Measurements from ENCODE around the gene ATP5F1D. TPM values are rescaled to one million over a fixed set of nuclear protein-coding genes. Genes with fewer than 3 reads are reported as not detected.

Gene ATP5F1D
- polyA plus RNA-seq, 4 donors, result 126 to 823 (median 492) TPM

- WGBS, 3 donors, result 0 to 1% (median 1%) methylated on average over 58 to 83 of the region's 83 CpGs
- H3K27ac ChIP-seq (ENCODE audit: low read depth in 1 of 3, low read length in 2 of 3), result peak overlapping the region; percentile 99 to 100 (median 99)
- H3K4me3 ChIP-seq (ENCODE audit: low read depth in 1 of 3, low read length in 3 of 3), result peak overlapping the region; percentile 59 to 67 (median 62)
- peak; percentile 96 to 99 for DNase-seq
- H3K36me3 ChIP-seq (ENCODE audit: control insufficient read depth in 3 of 3, insufficient read depth in 2 of 3, low read depth in 1 of 3, low read length in 3 of 3), result peaks cover 15 to 47% (median 17%) of the 10 kb centered on the region in 3 donors
- H3K27me3 ChIP-seq (ENCODE audit: control insufficient read depth in 3 of 3, insufficient read depth in 3 of 3, low read length in 3 of 3), result no peaks in the 10 kb centered on the region
- H3K4me1 ChIP-seq (ENCODE audit: control insufficient read depth in 3 of 3, insufficient read depth in 2 of 3, low read depth in 1 of 3, low read length in 2 of 3), result peaks cover 8 to 86% (median 15%) of the 10 kb centered on the region in 3 donors
- no peak for FAIRE-seq
- no peaks in the 10 kb centered on the region for H3K9me3 ChIP-seq (ENCODE audit: control insufficient read depth in 2 of 2, insufficient read depth in 1 of 2, low read depth in 1 of 2, low read length in 1 of 2)
Observed at GRCh38 chr19:1260749-1261537, 19.4 kb downstream of the ATP5F1D start.

- H3K4me3 ChIP-seq (ENCODE audit: low read depth in 1 of 3, low read length in 3 of 3), result peak overlapping the region; percentile 59 to 67 (median 62)
- no peak for FAIRE-seq
- H3K4me1 ChIP-seq (ENCODE audit: control insufficient read depth in 3 of 3, insufficient read depth in 2 of 3, low read depth in 1 of 3, low read length in 2 of 3), result peaks cover 8 to 87% (median 15%) of the 10 kb centered on the region in 3 donors
- 4 to 12% (median 7%) methylated on average over 14 of the region's 14 CpGs for WGBS, 3 donors
- no peaks in the 10 kb centered on the region for H3K9me3 ChIP-seq (ENCODE audit: control insufficient read depth in 2 of 2, insufficient read depth in 1 of 2, low read depth in 1 of 2, low read length in 1 of 2)
- peak overlapping the region; percentile 99 to 100 (median 99) for H3K27ac ChIP-seq (ENCODE audit: low read depth in 1 of 3, low read length in 2 of 3)
- H3K36me3 ChIP-seq (ENCODE audit: control insufficient read depth in 3 of 3, insufficient read depth in 2 of 3, low read depth in 1 of 3, low read length in 3 of 3), result peaks cover 13 to 41% (median 15%) of the 10 kb centered on the region in 3 donors
- DNase-seq, result peak in 1 of 2 donors; percentile 66
- H3K27me3 ChIP-seq (ENCODE audit: control insufficient read depth in 3 of 3, insufficient read depth in 3 of 3, low read length in 3 of 3), result no peaks in the 10 kb centered on the region
Observed at GRCh38 chr19:1261538-1261797, 19.9 kb downstream of the ATP5F1D start.

- no peaks in the 10 kb centered on the region for H3K27me3 ChIP-seq (ENCODE audit: control insufficient read depth in 3 of 3, insufficient read depth in 3 of 3, low read length in 3 of 3)
- no peaks in the 10 kb centered on the region for H3K9me3 ChIP-seq (ENCODE audit: control insufficient read depth in 2 of 2, insufficient read depth in 1 of 2, low read depth in 1 of 2, low read length in 1 of 2)
- WGBS, 3 donors, result 7 to 27% (median 16%) methylated on average over 22 to 28 of the region's 28 CpGs
- H3K36me3 ChIP-seq (ENCODE audit: control insufficient read depth in 3 of 3, insufficient read depth in 2 of 3, low read depth in 1 of 3, low read length in 3 of 3), result peaks cover 8 to 36% (median 10%) of the 10 kb centered on the region in 3 donors
- peaks cover 8 to 83% (median 15%) of the 10 kb centered on the region in 3 donors for H3K4me1 ChIP-seq (ENCODE audit: control insufficient read depth in 3 of 3, insufficient read depth in 2 of 3, low read depth in 1 of 3, low read length in 2 of 3)
- peak overlapping the region; percentile 99 to 100 (median 99) for H3K27ac ChIP-seq (ENCODE audit: low read depth in 1 of 3, low read length in 2 of 3)
- H3K4me3 ChIP-seq (ENCODE audit: low read depth in 1 of 3, low read length in 3 of 3), result peak overlapping the region; percentile 59 to 67 (median 62)
- FAIRE-seq (no peak), DNase-seq (peak; percentile 95 to 98)
Observed at GRCh38 chr19:1261798-1262622, 20.5 kb downstream of the ATP5F1D start.

GRCh38 chr19:1262623-1263123 is 21.1 kb downstream of the ATP5F1D start:
- DNase-seq, result no peak
- Histone ChIP-seq H3K9me3 (ENCODE audit: control insufficient read depth in 2 of 2, insufficient read depth in 1 of 2, low read depth in 1 of 2, low read length in 1 of 2) (no peaks in the 10 kb centered on the region), H3K36me3 (ENCODE audit: control insufficient read depth in 3 of 3, insufficient read depth in 2 of 3, low read depth in 1 of 3, low read length in 3 of 3) (peaks cover 4 to 29% (median 4%) of the 10 kb centered on the region in 3 donors), H3K27ac (ENCODE audit: low read depth in 1 of 3, low read length in 2 of 3) (peak overlapping the region; percentile 99 to 100 (median 99)), H3K4me3 (ENCODE audit: low read depth in 1 of 3, low read length in 3 of 3) (peak overlapping the region in 2 of 3 donors; percentile 12), H3K4me1 (ENCODE audit: control insufficient read depth in 3 of 3, insufficient read depth in 2 of 3, low read depth in 1 of 3, low read length in 2 of 3) (peaks cover 9 to 83% (median 20%) of the 10 kb centered on the region in 3 donors), H3K27me3 (ENCODE audit: control insufficient read depth in 3 of 3, insufficient read depth in 3 of 3, low read length in 3 of 3) (no peaks in the 10 kb centered on the region)
- 18 to 38% (median 20%) methylated on average over 20 to 21 of the region's 21 CpGs for WGBS, 3 donors
- FAIRE-seq, result no peak

- H3K4me3 ChIP-seq (ENCODE audit: low read depth in 1 of 3, low read length in 3 of 3), result peak overlapping the region in 1 of 3 donors; percentile 12
- WGBS, 3 donors, result 43 to 61% (median 58%) methylated on average over 5 of the region's 5 CpGs
Observed at GRCh38 chr19:1263188-1263587, 21.6 kb downstream of the ATP5F1D start.

GRCh38 chr19:1264801-1265614 is 23.5 kb downstream of the ATP5F1D start:
- Histone ChIP-seq H3K4me3 (ENCODE audit: low read depth in 1 of 3, low read length in 3 of 3) (no peak overlapping the region), H3K4me1 (ENCODE audit: control insufficient read depth in 3 of 3, insufficient read depth in 2 of 3, low read depth in 1 of 3, low read length in 2 of 3) (peaks cover 7 to 77% (median 17%) of the 10 kb centered on the region in 3 donors), H3K36me3 (ENCODE audit: control insufficient read depth in 3 of 3, insufficient read depth in 2 of 3, low read depth in 1 of 3, low read length in 3 of 3) (peaks cover 0 to 16% (median 0%) of the 10 kb centered on the region in 3 donors), H3K27ac (ENCODE audit: low read depth in 1 of 3, low read length in 2 of 3) (peak overlapping the region; percentile 78 to 94 (median 86)), H3K27me3 (ENCODE audit: control insufficient read depth in 3 of 3, insufficient read depth in 3 of 3, low read length in 3 of 3) (no peaks in the 10 kb centered on the region), H3K9me3 (ENCODE audit: control insufficient read depth in 2 of 2, insufficient read depth in 1 of 2, low read depth in 1 of 2, low read length in 1 of 2) (no peaks in the 10 kb centered on the region)
- no peak for FAIRE-seq
- WGBS, 3 donors, result 68 to 76% (median 74%) methylated on average over 25 to 26 of the region's 26 CpGs
- peak; percentile 88 to 91 for DNase-seq

More at GRCh38 chr19:1263188-1263587, 21.6 kb downstream of the ATP5F1D start:
- no peaks in the 10 kb centered on the region for H3K9me3 ChIP-seq (ENCODE audit: control insufficient read depth in 2 of 2, insufficient read depth in 1 of 2, low read depth in 1 of 2, low read length in 1 of 2)
- FAIRE-seq, result no peak
- peaks cover 8 to 83% (median 20%) of the 10 kb centered on the region in 3 donors for H3K4me1 ChIP-seq (ENCODE audit: control insufficient read depth in 3 of 3, insufficient read depth in 2 of 3, low read depth in 1 of 3, low read length in 2 of 3)
- H3K27ac ChIP-seq (ENCODE audit: low read depth in 1 of 3, low read length in 2 of 3), result peak overlapping the region; percentile 99 to 100 (median 99)
- DNase-seq, result peak in 1 of 2 donors; percentile 42
- no peaks in the 10 kb centered on the region for H3K27me3 ChIP-seq (ENCODE audit: control insufficient read depth in 3 of 3, insufficient read depth in 3 of 3, low read length in 3 of 3)
- H3K36me3 ChIP-seq (ENCODE audit: control insufficient read depth in 3 of 3, insufficient read depth in 2 of 3, low read depth in 1 of 3, low read length in 3 of 3), result peaks cover 0 to 24% (median 0%) of the 10 kb centered on the region in 3 donors

GRCh38 chr19:1265615-1266128 is 24.1 kb downstream of the ATP5F1D start:
- DNase-seq, result peak; percentile 55 to 79
- H3K4me3 ChIP-seq (ENCODE audit: low read depth in 1 of 3, low read length in 3 of 3), result peak overlapping the region in 2 of 3 donors; percentile 52 to 55
- H3K27me3 ChIP-seq (ENCODE audit: control insufficient read depth in 3 of 3, insufficient read depth in 3 of 3, low read length in 3 of 3), result no peaks in the 10 kb centered on the region
- 9 to 12% (median 12%) methylated on average over 20 to 28 of the region's 28 CpGs for WGBS, 3 donors
- H3K4me1 ChIP-seq (ENCODE audit: control insufficient read depth in 3 of 3, insufficient read depth in 2 of 3, low read depth in 1 of 3, low read length in 2 of 3), result peaks cover 4 to 77% (median 13%) of the 10 kb centered on the region in 3 donors
- no peak for FAIRE-seq
- H3K36me3 ChIP-seq (ENCODE audit: control insufficient read depth in 3 of 3, insufficient read depth in 2 of 3, low read depth in 1 of 3, low read length in 3 of 3), result peaks cover 0 to 22% (median 0%) of the 10 kb centered on the region in 3 donors
- peak overlapping the region; percentile 86 to 94 (median 90) for H3K27ac ChIP-seq (ENCODE audit: low read depth in 1 of 3, low read length in 2 of 3)
- no peaks in the 10 kb centered on the region for H3K9me3 ChIP-seq (ENCODE audit: control insufficient read depth in 2 of 2, insufficient read depth in 1 of 2, low read depth in 1 of 2, low read length in 1 of 2)
